Hepatocyte (in vitro differentiated cells): ENCODE results near the gene DDX5. TPM values are rescaled to one million over a fixed set of nuclear protein-coding genes. Genes with fewer than 3 reads are reported as not detected.

Experiments used
- DNase-seq: peaks from one replicate; pipeline ENCODE4 v3.0.0-alpha.2; 2016; ENCODE audit warnings: low spot score
- H2AFZ ChIP-seq: fragments of 200-600 bp; sonication (generic); 2 replicates; pipeline ENCODE4 v1.6.0; 2016; ENCODE audit warnings: antibody characterized with exemption, mild to moderate bottlenecking
- H3K27ac ChIP-seq: fragments of 200-600 bp; sonication (generic); 2 replicates; pipeline ENCODE4 v1.5.1; 2016; ENCODE audit warnings: mild to moderate bottlenecking
- H3K27me3 ChIP-seq: fragments of 200-600 bp; sonication (generic); 2 replicates; pipeline ENCODE4 v1.6.1; 2016
- H3K36me3 ChIP-seq: fragments of 200-600 bp; sonication (generic); replicated peaks from 2 replicates; pipeline ENCODE4 v1.5.1; 2016; ENCODE audit warnings: low read depth; ENCODE audit not compliant: insufficient read depth
- H3K4me1 ChIP-seq: fragments of 200-600 bp; sonication (generic); 2 replicates; pipeline ENCODE4 v1.5.1; 2016; ENCODE audit warnings: mild to moderate bottlenecking, moderate library complexity; ENCODE audit not compliant: insufficient read depth
- H3K4me2 ChIP-seq: fragments of 200-600 bp; sonication (generic); 2 replicates; pipeline ENCODE4 v1.6.0; 2016
- H3K4me3 ChIP-seq: fragments of 200-600 bp; sonication (generic); 2 replicates; pipeline ENCODE4 v1.5.1; 2016; ENCODE audit warnings: mild to moderate bottlenecking
- H3K79me2 ChIP-seq: fragments of 200-600 bp; sonication (generic); 2 replicates; pipeline ENCODE4 v1.6.0; 2017; ENCODE audit warnings: mild to moderate bottlenecking
- H3K9me2 ChIP-seq: fragments of 200-600 bp; sonication (generic); replicated peaks from 2 replicates; pipeline ENCODE4 v1.6.0; 2017; ENCODE audit warnings: mild to moderate bottlenecking; ENCODE audit not compliant: insufficient read depth
- H3K9me3 ChIP-seq: fragments of 200-600 bp; sonication (generic); 2 replicates; pipeline ENCODE4 v1.5.1; 2016; ENCODE audit warnings: low read depth, mild to moderate bottlenecking
- H4K20me1 ChIP-seq: fragments of 200-600 bp; sonication (generic); 2 replicates; pipeline ENCODE4 v1.6.0; 2016; ENCODE audit warnings: mild to moderate bottlenecking; ENCODE audit not compliant: insufficient read depth, poor library complexity, severe bottlenecking
- EZH2 ChIP-seq: fragments of 200-600 bp; sonication (generic); IDR thresholded peaks from 2 replicates; pipeline ENCODE4 v1.6.1; 2016; ENCODE audit warnings: antibody characterized with exemption, mild to moderate bottlenecking, borderline replicate concordance
- EZH2phosphoT487 ChIP-seq: fragments of 200-600 bp; sonication (generic); IDR thresholded peaks from one replicate; pipeline ENCODE4 v1.6.1; 2018; ENCODE audit warnings: antibody characterized with exemption, mild to moderate bottlenecking, low read depth, moderate library complexity; ENCODE audit not compliant: unreplicated experiment, severe bottlenecking
- WGBS: methylation state at CpG from one replicate; pipeline ENCODE4 v1.1.6; 2016; ENCODE audit warnings: low lambda C conversion rate; ENCODE audit errors: missing lambda C conversion rate; 5-methylcytosine and 5-hydroxymethylcytosine counted together
- polyA plus RNA-seq: library from polyadenylated mRNA; unstranded; fragments of >200 nt; fragmentation: Nextera tagmentation; extraction: Ambion mirVana; gene quantifications from 2 replicates; pipeline ENCODE4 v1.2.1, GENCODE V29; 2016
- total RNA-seq: library from RNA; depleted of rRNA; stranded (reverse); fragments of >200 nt; gene quantifications from 2 replicates; pipeline ENCODE4 v1.2.3, GENCODE V29; 2014
- TF ChIP-seq, protein P1 (sequence below): fragments of 200-600 bp; sonication (generic); IDR thresholded peaks from 2 replicates; pipeline ENCODE4 v1.5.1; 2016; ENCODE audit warnings: antibody characterized with exemption, mild to moderate bottlenecking; ENCODE audit not compliant: poor library complexity

DDX5 gene
- total and polyA plus RNA-seq, 2 experiments from 2014 or later = 513 to 786 TPM

DNA sequence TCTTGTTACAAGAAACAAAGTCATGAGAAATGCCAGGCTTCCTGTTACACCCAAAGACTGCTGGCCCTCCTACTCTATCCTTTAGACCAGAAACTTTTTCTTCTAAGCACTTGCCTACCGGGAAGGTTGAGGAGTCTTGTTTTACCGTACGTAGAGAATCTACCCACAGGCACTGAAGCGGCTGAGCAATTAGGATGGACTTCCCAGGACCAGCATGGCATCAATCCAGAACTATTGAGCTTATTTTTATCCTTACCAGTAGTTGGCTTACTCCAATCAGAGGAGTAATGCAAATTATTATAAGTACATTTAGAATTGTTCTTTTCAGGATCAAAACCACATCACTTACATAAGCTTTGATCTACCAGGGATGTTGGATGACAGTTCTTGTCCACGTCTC is 26.3 kb upstream of the DDX5 start:
- TF ChIP-seq EZH2phosphoT487 (no peak), EZH2 (no peak)
- TF ChIP-seq, protein P1, sequence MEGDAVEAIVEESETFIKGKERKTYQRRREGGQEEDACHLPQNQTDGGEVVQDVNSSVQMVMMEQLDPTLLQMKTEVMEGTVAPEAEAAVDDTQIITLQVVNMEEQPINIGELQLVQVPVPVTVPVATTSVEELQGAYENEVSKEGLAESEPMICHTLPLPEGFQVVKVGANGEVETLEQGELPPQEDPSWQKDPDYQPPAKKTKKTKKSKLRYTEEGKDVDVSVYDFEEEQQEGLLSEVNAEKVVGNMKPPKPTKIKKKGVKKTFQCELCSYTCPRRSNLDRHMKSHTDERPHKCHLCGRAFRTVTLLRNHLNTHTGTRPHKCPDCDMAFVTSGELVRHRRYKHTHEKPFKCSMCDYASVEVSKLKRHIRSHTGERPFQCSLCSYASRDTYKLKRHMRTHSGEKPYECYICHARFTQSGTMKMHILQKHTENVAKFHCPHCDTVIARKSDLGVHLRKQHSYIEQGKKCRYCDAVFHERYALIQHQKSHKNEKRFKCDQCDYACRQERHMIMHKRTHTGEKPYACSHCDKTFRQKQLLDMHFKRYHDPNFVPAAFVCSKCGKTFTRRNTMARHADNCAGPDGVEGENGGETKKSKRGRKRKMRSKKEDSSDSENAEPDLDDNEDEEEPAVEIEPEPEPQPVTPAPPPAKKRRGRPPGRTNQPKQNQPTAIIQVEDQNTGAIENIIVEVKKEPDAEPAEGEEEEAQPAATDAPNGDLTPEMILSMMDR = no peak
- Histone ChIP-seq H3K4me1 (no peaks in the 10 kb centered on the region), H3K36me3 (peaks cover 6% of the 10 kb centered on the region), H3K27me3 (no peaks in the 10 kb centered on the region), H4K20me1 (no peaks in the 10 kb centered on the region), H3K79me2 (no peaks in the 10 kb centered on the region), H3K4me3 (no peak overlapping the region), H3K4me2 (no peak overlapping the region), H2AFZ (no peak overlapping the region), H3K9me3 (no peaks in the 10 kb centered on the region), H3K27ac (no peak overlapping the region), H3K9me2 (no peaks in the 10 kb centered on the region)
- no peak for DNase-seq
- WGBS = 94% methylated on average over 5 of the region's 5 CpGs

DNA sequence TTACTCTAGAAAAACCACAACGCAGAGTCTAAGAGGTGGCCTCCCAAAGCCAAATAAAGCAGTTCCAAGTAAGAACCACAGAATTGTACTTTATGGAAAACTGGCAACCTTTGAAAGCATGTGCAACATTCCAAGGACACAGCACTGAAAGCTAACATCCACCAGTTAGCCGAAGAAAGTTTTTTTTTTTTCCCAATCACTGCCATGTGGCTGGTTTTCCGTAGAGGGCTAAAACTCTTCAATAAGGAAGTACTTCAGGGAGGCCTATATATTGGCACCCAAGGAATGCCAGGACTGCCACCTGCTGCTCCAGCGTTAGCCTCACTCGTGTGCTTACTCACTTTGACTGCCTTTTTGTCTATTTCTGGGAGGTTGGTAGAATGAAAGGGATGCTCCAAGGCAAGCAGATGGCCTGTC is 25.9 kb upstream of the DDX5 start:
- WGBS = 93% methylated on average over 5 of the region's 5 CpGs
- H3K4me2 ChIP-seq = no peak overlapping the region
- peaks cover 2% of the 10 kb centered on the region for H4K20me1 ChIP-seq
- H3K9me3 ChIP-seq = no peaks in the 10 kb centered on the region
- no peak overlapping the region for H3K27ac ChIP-seq
- H3K4me3 ChIP-seq = no peak overlapping the region
- peaks cover 6% of the 10 kb centered on the region for H3K36me3 ChIP-seq
- H3K9me2 ChIP-seq = no peaks in the 10 kb centered on the region
- no peak overlapping the region for H2AFZ ChIP-seq
- TF ChIP-seq, protein P1 = no peak
- TF ChIP-seq EZH2 = no peak
- TF ChIP-seq EZH2phosphoT487 = no peak
- H3K27me3 ChIP-seq = no peaks in the 10 kb centered on the region
- H3K4me1 ChIP-seq = no peaks in the 10 kb centered on the region
- no peak for DNase-seq
- no peaks in the 10 kb centered on the region for H3K79me2 ChIP-seq

DNA sequence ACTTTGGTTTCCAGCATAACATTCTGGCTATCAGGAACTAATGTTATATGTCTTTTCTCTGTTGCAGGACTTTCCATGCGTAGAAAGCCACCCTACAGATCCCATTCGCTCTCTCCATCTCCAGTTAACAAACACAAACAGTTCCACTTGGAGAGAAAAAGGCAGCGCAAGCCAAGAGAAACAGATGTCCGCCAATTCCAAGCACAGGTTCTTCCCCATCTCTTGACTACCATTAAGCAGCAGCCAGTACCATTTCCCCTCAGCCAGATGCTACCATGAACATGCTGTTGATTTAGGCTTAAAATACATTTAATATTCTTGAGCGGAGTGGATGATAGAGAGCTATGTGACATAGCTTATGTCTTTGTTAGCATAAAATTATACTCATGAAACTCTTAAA is 23.1 kb upstream of the DDX5 start:
- peaks cover 9% of the 10 kb centered on the region for H3K36me3 ChIP-seq
- no peaks in the 10 kb centered on the region for H3K9me2 ChIP-seq
- no peaks in the 10 kb centered on the region for H3K27me3 ChIP-seq
- no peak overlapping the region for H3K27ac ChIP-seq
- 98% methylated on average over 5 of the region's 5 CpGs for WGBS
- DNase-seq = no peak
- peaks cover 2% of the 10 kb centered on the region for H4K20me1 ChIP-seq
- H3K9me3 ChIP-seq = no peaks in the 10 kb centered on the region
- no peak overlapping the region for H2AFZ ChIP-seq
- TF ChIP-seq EZH2 (no peak), EZH2phosphoT487 (no peak)
- TF ChIP-seq, protein P1 = no peak
- H3K4me2 ChIP-seq = no peak overlapping the region
- H3K79me2 ChIP-seq = no peaks in the 10 kb centered on the region
- no peaks in the 10 kb centered on the region for H3K4me1 ChIP-seq
- H3K4me3 ChIP-seq = no peak overlapping the region

DNA sequence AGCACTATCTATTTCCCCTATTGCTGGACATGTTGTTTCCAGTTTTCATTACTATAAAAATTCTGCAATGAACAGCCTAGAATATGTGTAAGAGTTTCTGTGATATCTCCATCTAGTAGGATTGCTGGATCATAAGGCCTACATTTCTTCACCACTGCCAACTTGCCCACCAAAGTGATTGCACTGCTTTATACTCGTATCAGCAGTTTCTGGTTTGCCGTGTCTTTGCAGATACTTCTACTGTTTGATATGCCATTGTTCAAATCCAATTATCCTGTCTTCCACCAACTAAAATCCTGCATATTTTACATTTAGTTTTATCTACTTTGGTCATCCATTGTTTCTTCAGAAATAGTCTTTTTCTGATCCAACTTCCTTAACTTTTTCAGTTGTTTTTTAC is 21.8 kb upstream of the DDX5 start:
- Histone ChIP-seq H4K20me1 (peaks cover 2% of the 10 kb centered on the region), H3K27ac (no peak overlapping the region), H3K4me2 (no peak overlapping the region), H3K9me3 (no peaks in the 10 kb centered on the region), H3K27me3 (no peaks in the 10 kb centered on the region), H3K36me3 (peaks cover 16% of the 10 kb centered on the region), H3K4me3 (no peak overlapping the region), H3K9me2 (no peaks in the 10 kb centered on the region), H2AFZ (no peak overlapping the region), H3K79me2 (no peaks in the 10 kb centered on the region), H3K4me1 (no peaks in the 10 kb centered on the region)
- WGBS = 93% methylated on average over 2 of the region's 2 CpGs
- DNase-seq = no peak
- TF ChIP-seq EZH2phosphoT487 (no peak), EZH2 (no peak)
- TF ChIP-seq, protein P1 = no peak
